GM19324 (cell line): Measurements from ENCODE around the gene CHPF2.

Experiments used
- ATAC-seq: cut with Tn5 transposase; IDR thresholded peaks from one replicate; pipeline ENCODE4 v1.9.1; 2021; ENCODE audit warnings: mild to moderate bottlenecking, moderate library complexity; ENCODE audit not compliant: unreplicated experiment, low FRiP score

Gene CHPF2

DNA sequence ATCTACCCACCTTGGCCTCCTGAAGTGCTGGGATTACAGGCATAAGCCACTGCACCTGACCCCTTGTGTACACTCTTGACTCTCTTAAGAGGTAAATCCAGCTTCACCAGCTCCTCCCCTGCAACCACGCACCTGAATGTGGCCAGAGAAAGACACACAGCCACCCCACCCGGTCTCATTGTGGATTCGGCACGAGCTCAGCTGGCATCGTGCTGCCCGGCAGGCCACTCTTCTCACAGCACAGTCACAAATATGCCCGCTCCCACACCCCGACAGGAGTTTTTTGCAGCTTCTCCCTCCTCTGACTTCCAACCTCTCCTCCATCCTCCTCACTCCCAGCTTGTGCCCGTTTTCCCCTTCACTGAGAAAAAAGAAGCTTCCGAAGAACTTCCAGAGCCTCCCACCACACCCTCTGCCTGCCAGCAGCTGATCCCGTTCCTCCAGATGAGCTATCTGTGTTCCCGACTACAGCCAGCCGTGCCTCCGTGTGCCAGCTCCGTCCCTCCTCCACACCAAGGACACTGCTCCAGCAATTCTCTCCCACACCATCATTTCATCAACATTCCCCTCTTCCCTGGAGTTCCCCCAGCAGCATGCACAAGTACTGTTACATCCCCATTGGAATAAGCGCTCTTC, 24.2 kb downstream of the CHPF2 start:
- ATAC-seq: no peak

DNA sequence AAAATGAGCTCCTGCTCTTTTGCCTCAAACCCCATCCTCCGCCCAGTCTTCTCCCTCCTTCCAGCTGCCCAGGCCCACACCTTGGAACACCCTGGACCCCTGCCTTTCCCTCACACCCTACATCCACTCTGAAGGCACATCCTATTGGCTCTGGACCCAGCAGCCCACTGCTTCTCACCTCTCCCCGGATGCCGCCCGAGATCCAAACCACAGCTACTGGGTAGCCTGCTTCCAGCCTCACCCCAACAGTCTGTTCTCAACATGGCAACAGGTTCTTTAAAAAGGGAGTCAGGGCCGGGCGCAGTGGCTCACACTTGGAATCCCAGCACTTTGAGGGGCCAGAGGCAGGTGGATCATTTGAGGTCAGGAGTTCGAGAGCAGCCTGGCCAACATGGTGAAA, 25.7 kb downstream of the CHPF2 start:
- no peak for ATAC-seq

- ATAC-seq: no peak
Observed at GRCh38 chr7:151260471-151260870, 28.2 kb downstream of the CHPF2 start.

- no peak for ATAC-seq
Observed at GRCh38 chr7:151260883-151261282, 28.6 kb downstream of the CHPF2 start.

DNA sequence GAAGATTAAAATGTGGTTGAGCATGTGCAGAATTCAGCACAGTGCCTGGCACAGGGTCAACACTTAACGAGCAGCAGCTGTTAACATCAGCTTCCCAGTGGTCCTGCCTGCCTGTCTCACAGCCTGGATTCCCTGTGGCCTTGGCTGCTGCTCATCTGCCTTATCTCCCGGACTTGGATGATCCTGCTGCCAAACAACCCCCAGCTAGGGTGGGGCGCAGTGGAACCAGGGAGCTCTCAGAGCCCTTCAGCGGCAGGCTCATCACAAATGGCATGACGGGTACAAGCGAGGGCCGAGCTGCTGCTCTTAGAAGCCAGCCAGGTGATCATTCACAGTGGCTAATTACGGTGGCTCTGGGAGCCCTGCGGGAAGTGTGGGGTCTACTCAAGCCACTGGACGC, 29.2 kb downstream of the CHPF2 start:
- ATAC-seq: no peak

GRCh38 chr7:151264615-151265014, 32.3 kb downstream of the CHPF2 start:
- ATAC-seq: no peak

- ATAC-seq: no peak
Observed at GRCh38 chr7:151265351-151265931, 33.2 kb downstream of the CHPF2 start.

GRCh38 chr7:151269511-151269910, 37.2 kb downstream of the CHPF2 start:
- no peak for ATAC-seq

- no peak for ATAC-seq
Observed at GRCh38 chr7:151271699-151272355, 39.5 kb downstream of the CHPF2 start.

- ATAC-seq: no peak
Observed at GRCh38 chr7:151272405-151272804, 40.1 kb downstream of the CHPF2 start.

GRCh38 chr7:151272877-151273276, 40.6 kb downstream of the CHPF2 start:
- no peak for ATAC-seq

GRCh38 chr7:151273651-151274390, 41.5 kb downstream of the CHPF2 start:
- ATAC-seq: no peak

- ATAC-seq: no peak
Observed at GRCh38 chr7:151274396-151274795, 42.1 kb downstream of the CHPF2 start.

- ATAC-seq: no peak
Observed at GRCh38 chr7:151274936-151275812, 42.9 kb downstream of the CHPF2 start.

GRCh38 chr7:151275813-151276577, 43.7 kb downstream of the CHPF2 start:
- ATAC-seq: no peak

DNA sequence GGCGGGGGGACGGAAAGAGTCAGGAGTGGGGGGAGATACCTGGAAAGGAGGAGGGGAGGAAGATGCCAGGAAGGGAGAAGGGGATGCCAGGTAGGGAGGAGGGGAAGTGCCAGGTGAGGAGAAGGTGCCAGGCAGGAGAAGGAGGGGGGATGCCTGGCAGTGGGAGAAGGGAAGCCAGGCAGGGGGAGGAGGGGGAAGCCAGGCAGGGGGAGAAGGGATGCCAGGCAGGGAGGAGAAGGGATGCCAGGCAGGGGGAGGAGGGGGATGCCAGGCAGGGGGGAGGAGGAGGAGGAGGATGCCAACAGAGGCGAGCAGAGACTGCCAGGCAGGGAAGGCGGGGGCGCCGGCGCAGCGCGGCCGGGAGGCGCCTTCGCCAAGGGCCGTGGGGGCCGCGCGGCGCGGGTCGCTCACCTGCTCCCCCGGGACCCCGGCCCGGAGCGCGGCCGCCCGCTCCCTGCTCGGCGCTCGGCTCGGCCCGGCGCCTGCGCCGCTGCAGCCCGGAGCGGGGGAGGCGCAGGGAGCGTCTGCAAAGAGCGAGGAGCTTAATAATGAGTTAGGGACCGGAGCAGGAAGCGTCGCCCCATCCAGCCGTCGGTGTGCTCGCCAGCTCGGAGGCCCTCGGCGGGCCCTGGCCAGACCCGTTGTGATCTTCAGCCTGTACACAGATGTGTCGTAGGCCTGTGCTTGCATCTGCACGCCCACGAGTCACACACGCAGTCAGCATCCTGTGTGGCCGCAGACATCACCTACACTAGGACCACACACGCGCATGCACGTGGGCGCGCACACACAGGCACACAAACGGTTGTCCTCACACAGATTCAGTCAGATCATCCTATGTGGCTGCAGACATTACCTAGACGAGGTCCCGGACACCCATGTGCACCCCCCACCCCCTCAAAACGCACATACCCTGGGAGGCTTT, 44.6 kb downstream of the CHPF2 start:
- no peak for ATAC-seq

DNA sequence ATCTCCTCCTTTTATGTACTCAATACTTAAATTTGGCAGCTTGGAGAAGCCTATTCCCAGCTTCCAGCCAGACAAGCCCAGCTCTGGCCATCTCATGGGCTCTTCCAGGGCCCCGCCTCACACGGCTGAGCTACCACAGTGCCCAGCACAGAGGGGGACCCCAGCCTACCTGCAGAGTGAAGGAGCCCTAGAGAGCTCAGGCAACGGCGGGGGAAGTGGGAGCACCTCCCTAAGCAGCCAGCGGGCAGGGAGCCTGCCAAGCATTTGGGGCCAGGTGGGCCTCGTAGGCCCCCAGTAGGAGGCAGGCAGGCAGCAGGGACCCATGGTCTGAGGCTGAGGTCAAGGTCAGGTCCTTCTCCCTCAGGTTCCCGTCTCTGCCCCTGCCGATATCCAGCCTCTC, 45.3 kb downstream of the CHPF2 start:
- no peak for ATAC-seq

DNA sequence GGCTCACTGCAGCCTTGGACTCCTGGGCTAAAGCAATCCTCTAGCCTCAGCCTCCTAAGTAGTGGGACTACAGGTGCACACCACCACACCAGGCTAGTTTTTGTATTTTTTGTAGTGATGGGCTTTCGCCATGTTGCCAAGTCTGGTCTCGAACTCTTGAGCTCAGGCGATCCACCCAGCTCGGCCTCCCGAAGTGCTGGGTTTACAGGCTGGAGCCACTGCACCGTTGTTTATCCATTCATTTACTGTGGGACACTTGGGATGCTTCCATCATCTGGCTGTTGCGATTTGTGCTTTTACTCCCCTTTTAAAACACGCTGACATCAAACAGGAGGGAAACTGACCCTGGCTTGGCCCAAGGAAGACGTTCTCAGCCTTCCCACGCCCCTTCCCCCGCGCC, 46.7 kb downstream of the CHPF2 start:
- ATAC-seq: no peak

GRCh38 chr7:151279868-151280267, 47.6 kb downstream of the CHPF2 start:
- no peak for ATAC-seq
